Tibial nerve (tissue), 4 donors: ENCODE results near the gene DUS2. TPM values are rescaled to one million over a fixed set of nuclear protein-coding genes. Genes with fewer than 3 reads are reported as not detected.
A peak's percentile ranks its signal among the peaks of the same experiment; 100 is the strongest.

Source experiments
- DNase-seq, 2 donors: peaks; one replicate each; pipeline ENCODE4 v3.0.0-alpha.2; 2019; ENCODE audit warnings: low spot score in 2 of 2
- H3K27ac ChIP-seq, 4 donors: fragments of 200-600 bp; sonication (generic) in 3 of 4; one replicate each; pipeline ENCODE4 v1.5.1; 2017 to 2019; ENCODE audit warnings: mild to moderate bottlenecking in 1 of 4
- H3K27me3 ChIP-seq, 2 donors: fragments of 200-600 bp; sonication (generic) in 1 of 2; one replicate each; pipeline versions ENCODE4 v1.5.1 to v1.6.0; 2017 to 2019
- H3K36me3 ChIP-seq, 3 donors: fragments of 200-600 bp; sonication (generic); one replicate each; pipeline ENCODE4 v1.5.1; 2018 to 2019
- H3K4me1 ChIP-seq, 4 donors: fragments of 200-600 bp; sonication (generic) in 3 of 4; one replicate each; pipeline ENCODE4 v1.5.1; 2017 to 2019
- H3K4me3 ChIP-seq, 4 donors: fragments of 200-600 bp; sonication (generic) in 3 of 4; one replicate each; pipeline ENCODE4 v1.5.1; 2017 to 2019; ENCODE audit warnings: mild to moderate bottlenecking in 1 of 4, moderate library complexity in 1 of 4
- H3K9me3 ChIP-seq, 4 donors: fragments of 200-600 bp; sonication (generic) in 3 of 4; one replicate each; pipeline ENCODE4 v1.5.1; 2017 to 2019
- CTCF ChIP-seq, 5 experiments: fragments of 200-600 bp in 3 of 5; fragments of 450-650 bp in 2 of 5; sonication (generic) in 3 of 5; IDR thresholded peaks; one replicate each; pipeline ENCODE4 v1.5.1; 2016 to 2019; ENCODE audit warnings: antibody characterized with exemption in 5 of 5, mild to moderate bottlenecking in 3 of 5, moderate library complexity in 2 of 5
- EP300 ChIP-seq, 2 donors: sonication (generic); formaldehyde crosslinking; IDR thresholded peaks; one replicate each; pipeline ENCODE4 v1.6.1; 2017; ENCODE audit warnings: antibody characterized with exemption in 2 of 2, mild to moderate bottlenecking in 1 of 2
- POLR2A ChIP-seq, 2 donors: fragments of 450-650 bp; IDR thresholded peaks; one replicate each; pipeline ENCODE4 v1.6.1; 2017; ENCODE audit warnings: antibody characterized with exemption in 2 of 2, mild to moderate bottlenecking in 2 of 2, moderate library complexity in 2 of 2
- WGBS, 2 donors: methylation state at CpG; one replicate each; pipeline ENCODE4 v1.1.5; 2018; 5-methylcytosine and 5-hydroxymethylcytosine counted together
- total RNA-seq, 4 donors: library from RNA; depleted of rRNA; stranded (reverse); fragments of >200 nt; gene quantifications; one replicate each; pipeline ENCODE4 v1.1.0, GENCODE V29; 2016

The DUS2 gene
- total RNA-seq, 4 donors from 2014 or later, result 4.7 to 31.2 (median 15.4) TPM

GRCh38 chr16:68083239-68083781 lies 60.2 kb downstream of the DUS2 start:
- H3K4me1 ChIP-seq, result peaks cover 0 to 81% (median 53%) of the 10 kb centered on the region in 4 donors
- DNase-seq, result no peak
- TF ChIP-seq POLR2A (IDR thresholded peaks at IDR 0.05) (no peak), CTCF (IDR thresholded peaks at IDR 0.05) (no peak), EP300 (IDR thresholded peaks at IDR 0.05) (no peak)
- H3K9me3 ChIP-seq, result no peaks in the 10 kb centered on the region
- 81 to 87% methylated on average over 4 of the region's 4 CpGs for WGBS, 2 donors
- no peak overlapping the region for H3K4me3 ChIP-seq
- peak overlapping the region; percentile 98 to 100 (median 99) for H3K27ac ChIP-seq
- H3K36me3 ChIP-seq, result no peaks in the 10 kb centered on the region
- no peaks in the 10 kb centered on the region for H3K27me3 ChIP-seq

GRCh38 chr16:68083861-68084503 lies 60.9 kb downstream of the DUS2 start:
- Histone ChIP-seq H3K27me3 (no peaks in the 10 kb centered on the region), H3K36me3 (no peaks in the 10 kb centered on the region), H3K9me3 (no peaks in the 10 kb centered on the region), H3K27ac (peak overlapping the region; percentile 98 to 100 (median 99)), H3K4me1 (peaks cover 0 to 81% (median 55%) of the 10 kb centered on the region in 4 donors), H3K4me3 (peak overlapping the region; percentile 64 to 97 (median 86))
- 19 to 28% methylated on average over 20 to 21 of the region's 21 CpGs for WGBS, 2 donors
- DNase-seq, result peak in 1 of 2 donors; percentile 27
- no peak for TF ChIP-seq POLR2A (IDR thresholded peaks at IDR 0.05)
- no peak for TF ChIP-seq EP300 (IDR thresholded peaks at IDR 0.05)
- TF ChIP-seq CTCF (IDR thresholded peaks at IDR 0.05), result no peak

GRCh38 chr16:68084504-68085258 lies 61.6 kb downstream of the DUS2 start:
- TF ChIP-seq EP300 (IDR thresholded peaks at IDR 0.05) (peak in 1 of 2 donors; percentile 89), POLR2A (IDR thresholded peaks at IDR 0.05) (peak; percentile 9 to 55), CTCF (IDR thresholded peaks at IDR 0.05) (peak in 3 of 5 experiments; percentile 20 to 54 (median 42))
- Histone ChIP-seq H3K36me3 (no peaks in the 10 kb centered on the region), H3K27me3 (no peaks in the 10 kb centered on the region), H3K4me1 (peaks cover 0 to 81% (median 51%) of the 10 kb centered on the region in 4 donors), H3K27ac (peak overlapping the region; percentile 98 to 100 (median 99)), H3K9me3 (no peaks in the 10 kb centered on the region), H3K4me3 (peak overlapping the region; percentile 64 to 97 (median 86))
- 0 to 1% methylated on average over 6 to 40 of the region's 45 CpGs for WGBS, 2 donors
- peak; percentile 72 to 77 for DNase-seq

GRCh38 chr16:68085259-68086071 lies 62.4 kb downstream of the DUS2 start, which contains the start of gene NFATC3:
Gene NFATC3, plus strand, starts transcription at chr16:68085370. Its CDS starts 312 bp downstream, at chr16:68085682.
- DNase-seq, result peak; percentile 94 to 97
- no peaks in the 10 kb centered on the region for H3K36me3 ChIP-seq
- H3K9me3 ChIP-seq, result no peaks in the 10 kb centered on the region
- H3K27me3 ChIP-seq, result no peaks in the 10 kb centered on the region
- peak within 1 kb of the TSS; percentile 98 to 100 (median 99) for H3K27ac ChIP-seq
- TF ChIP-seq CTCF (IDR thresholded peaks at IDR 0.05), result peak in 1 of 5 experiments; percentile 30
- TF ChIP-seq POLR2A (IDR thresholded peaks at IDR 0.05), result peak; percentile 46 to 66
- no peak for TF ChIP-seq EP300 (IDR thresholded peaks at IDR 0.05)
- peak within 1 kb of the TSS; percentile 76 to 97 (median 92) for H3K4me3 ChIP-seq
- 0% methylated on average over 35 to 48 of the region's 104 CpGs for WGBS, 2 donors
- peaks cover 0 to 79% (median 44%) of the 10 kb centered on the region in 4 donors for H3K4me1 ChIP-seq
